Testis (tissue), 3 donors: ENCODE measurements around the gene CCSAP. TPM values are rescaled to one million over a fixed set of nuclear protein-coding genes. Genes with fewer than 3 reads are reported as not detected.

Source experiments
- DNase-seq: peaks from one replicate; pipeline ENCODE4 v3.0.0-alpha.2; 2019
- H3K27ac ChIP-seq, 2 donors: fragments of 200-600 bp; sonication (generic); one replicate each; pipeline ENCODE4 v1.5.1; 2019
- H3K27me3 ChIP-seq: fragments of 200-600 bp; sonication (generic); one replicate; pipeline ENCODE4 v1.5.1; 2019
- H3K36me3 ChIP-seq: fragments of 200-600 bp; sonication (generic); one replicate; pipeline ENCODE4 v1.5.1; 2017; ENCODE audit warnings: low read depth; ENCODE audit errors: missing control alignments
- H3K4me1 ChIP-seq: fragments of 200-600 bp; sonication (generic); one replicate; pipeline ENCODE4 v1.5.1; 2019
- H3K4me3 ChIP-seq, 2 donors: fragments of 200-600 bp; sonication (generic); one replicate each; pipeline ENCODE4 v1.5.1; 2017 to 2019
- H3K9me3 ChIP-seq: fragments of 200-600 bp; sonication (generic); one replicate; pipeline ENCODE4 v1.5.1; 2017
- CTCF ChIP-seq, 3 experiments: fragments of 450-650 bp in 2 of 3; fragments of 200-600 bp in 1 of 3; sonication (generic) in 1 of 3; IDR thresholded peaks; one replicate each; pipeline ENCODE4 v1.5.1; 2016 to 2019; ENCODE audit warnings: antibody characterized with exemption in 3 of 3, mild to moderate bottlenecking in 2 of 3, moderate library complexity in 1 of 3
- POLR2A ChIP-seq: fragments of 450-650 bp; IDR thresholded peaks from one replicate; pipeline ENCODE4 v1.6.1; 2017; ENCODE audit warnings: antibody characterized with exemption, mild to moderate bottlenecking, moderate library complexity
- WGBS, 2 donors: methylation state at CpG; one replicate each; pipeline ENCODE4 v1.1.5; 2018; 5-methylcytosine and 5-hydroxymethylcytosine counted together
- intact Hi-C: fragments of 100-400 bp; cut with DNase I; formaldehyde crosslinking; loops from one replicate; pipeline ENCODE4 v1.15.1; 2023; ENCODE audit warnings: low total_unique reads
- polyA plus RNA-seq: library from polyadenylated mRNA; stranded (reverse); fragments of 350-450 nt; fragmentation: Illumina TruSeq; extraction: RNeasy Lipid Tissue Mini Kit (QIAGEN cat#74804); gene quantifications from one replicate; pipeline ENCODE4 v1.2.3, GENCODE V29; 2014; ENCODE audit warnings: low read depth, low replicate concordance; ENCODE audit not compliant: insufficient read depth
- total RNA-seq, 2 donors: library from RNA; depleted of rRNA; stranded (reverse); fragments of >200 nt; gene quantifications; one replicate each; pipeline ENCODE4 v1.2.3, GENCODE V29; 2016

The CCSAP gene
- total and polyA plus RNA-seq, 3 donors from 2014 or later: 3.2 to 4.1 (median 3.7) TPM

- 84 to 85% methylated on average over 6 of the region's 6 CpGs for WGBS, 2 donors
- intact Hi-C loops: no loop called here
- TF ChIP-seq POLR2A: no peak
- no peak for TF ChIP-seq CTCF (IDR thresholded peaks at IDR 0.05)
- no peaks in the 10 kb centered on the region for H3K9me3 ChIP-seq
- H3K27ac ChIP-seq: no peak overlapping the region
- H3K36me3 ChIP-seq: no peaks in the 10 kb centered on the region
- no peaks in the 10 kb centered on the region for H3K4me1 ChIP-seq
- no peak for DNase-seq
- no peak overlapping the region for H3K4me3 ChIP-seq
- no peaks in the 10 kb centered on the region for H3K27me3 ChIP-seq
Measured at GRCh38 chr1:229280037-229280828, 62.6 kb downstream of the CCSAP start.

DNA sequence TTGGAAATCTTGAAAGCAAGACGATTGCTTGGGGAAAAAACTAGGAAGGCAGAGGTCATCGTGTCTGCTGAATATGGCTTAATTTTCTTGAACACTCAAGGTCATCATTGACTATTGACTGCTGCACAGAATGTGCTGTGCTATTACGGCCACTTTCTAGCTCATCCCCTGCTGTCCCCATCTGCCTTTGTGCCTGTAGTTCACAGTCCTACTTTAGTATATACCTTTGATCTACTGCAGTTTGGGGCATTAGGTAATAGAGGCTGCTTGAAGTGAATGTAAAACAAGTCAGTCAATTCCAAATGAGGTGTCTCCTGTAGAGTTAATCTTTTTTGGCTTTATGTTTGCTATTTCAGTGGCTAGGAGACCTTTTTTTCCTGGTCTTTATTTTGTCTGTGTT, 63.6 kb downstream of the CCSAP start:
- H3K4me3 ChIP-seq: no peak overlapping the region
- H3K4me1 ChIP-seq: no peaks in the 10 kb centered on the region
- intact Hi-C loops: no loop called here
- H3K9me3 ChIP-seq: no peaks in the 10 kb centered on the region
- H3K27me3 ChIP-seq: no peaks in the 10 kb centered on the region
- no peak for DNase-seq
- TF ChIP-seq POLR2A (no peak), CTCF (IDR thresholded peaks at IDR 0.05) (no peak)
- 46 to 61% methylated on average over 3 of the region's 3 CpGs for WGBS, 2 donors
- no peak overlapping the region for H3K27ac ChIP-seq
- no peaks in the 10 kb centered on the region for H3K36me3 ChIP-seq

DNA sequence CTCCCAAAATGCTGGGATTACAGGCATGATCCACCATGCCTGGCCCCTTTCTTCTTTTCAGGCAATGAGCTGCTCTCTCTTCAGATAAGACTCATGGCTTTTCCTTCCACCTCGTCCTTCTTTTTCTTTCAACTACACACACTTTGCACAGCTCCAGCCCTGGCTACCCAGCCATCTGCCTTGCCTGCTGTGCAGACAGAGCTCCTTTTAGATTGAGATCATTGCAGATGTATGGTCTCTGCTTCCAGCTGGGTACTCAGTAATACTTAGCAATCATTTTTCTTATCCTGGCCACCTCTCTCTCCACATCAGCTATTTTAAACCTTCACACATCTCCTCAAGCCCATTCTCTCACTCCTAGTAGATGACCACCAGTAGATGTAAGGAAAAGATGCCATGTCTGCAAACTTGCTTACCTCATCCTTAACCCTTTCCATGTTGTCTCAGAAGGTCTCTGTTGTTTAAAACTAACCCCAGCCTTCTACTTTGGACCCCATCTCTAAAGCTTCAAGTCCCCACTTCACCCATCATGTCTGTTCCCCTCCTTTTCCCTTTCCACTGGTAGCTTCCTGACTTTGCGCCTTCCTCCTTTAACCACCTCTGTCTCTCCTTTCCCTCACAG, 64.6 kb downstream of the CCSAP start:
- no peak for DNase-seq
- H3K27ac ChIP-seq: no peak overlapping the region
- peaks cover 3% of the 10 kb centered on the region for H3K4me1 ChIP-seq
- no peaks in the 10 kb centered on the region for H3K36me3 ChIP-seq
- intact Hi-C loops: no loop called here
- H3K4me3 ChIP-seq: no peak overlapping the region
- no peak for TF ChIP-seq POLR2A
- H3K9me3 ChIP-seq: no peaks in the 10 kb centered on the region
- 79 to 100% methylated on average over 2 of the region's 2 CpGs for WGBS, 2 donors
- H3K27me3 ChIP-seq: no peaks in the 10 kb centered on the region

GRCh38 chr1:229275005-229275404, 67.8 kb downstream of the CCSAP start:
- WGBS, 2 donors: 95 to 96% methylated on average over 2 of the region's 2 CpGs

More at GRCh38 chr1:229275005-229275404, 67.8 kb downstream of the CCSAP start:
- intact Hi-C loops: no loop called here
- Histone ChIP-seq H3K27me3 (no peaks in the 10 kb centered on the region), H3K4me1 (peaks cover 21% of the 10 kb centered on the region), H3K27ac (no peak overlapping the region), H3K4me3 (no peak overlapping the region), H3K36me3 (no peaks in the 10 kb centered on the region), H3K9me3 (no peaks in the 10 kb centered on the region)
- TF ChIP-seq POLR2A (no peak), CTCF (IDR thresholded peaks at IDR 0.05) (no peak)
- DNase-seq: no peak
